ENCODE measurements around the gene PACS2.

The PACS2 gene

DNA sequence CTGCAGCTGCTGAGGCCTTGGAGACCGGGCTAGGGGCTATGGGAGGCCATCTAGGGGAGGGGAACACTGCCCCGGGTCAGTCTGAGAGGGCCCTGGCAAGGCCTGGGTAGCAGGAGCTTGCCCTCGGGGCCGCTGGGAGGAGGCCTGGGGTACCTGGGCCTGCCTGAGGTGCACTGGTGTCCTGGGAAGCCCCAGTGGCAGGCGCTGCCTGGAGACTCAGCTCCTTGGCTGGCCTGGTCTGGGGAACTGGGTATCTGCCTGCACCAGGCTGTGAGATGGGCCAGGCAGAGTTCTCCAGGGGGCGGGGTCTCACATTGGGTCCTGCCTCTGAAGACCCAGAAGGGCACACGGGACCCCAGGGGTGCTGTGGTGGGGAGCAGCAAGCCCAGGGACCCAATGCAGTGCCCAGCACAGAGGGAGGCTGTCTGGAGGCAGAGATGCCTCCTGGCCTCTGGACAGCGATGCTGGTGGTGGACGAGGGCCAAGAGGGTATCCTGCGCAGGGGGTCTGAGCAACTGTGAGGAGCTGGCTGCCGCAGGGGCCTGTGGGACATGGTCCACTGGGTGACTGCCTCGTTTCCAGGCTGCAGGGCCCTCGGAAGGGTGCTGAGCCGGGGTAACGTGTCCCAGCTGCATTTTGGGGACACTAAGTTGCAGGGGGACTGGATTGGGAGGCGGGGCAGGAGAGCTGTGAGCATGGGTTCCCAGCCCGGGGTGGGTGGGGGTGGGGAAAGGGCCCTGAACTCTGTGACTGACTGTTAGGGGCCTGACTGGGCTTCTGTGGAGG is 97.6 kb downstream of the PACS2 start:
- no peaks in the 10 kb centered on the region for H3K9me3 ChIP-seq (replicated peaks; ENCODE audit: low read length)
- H3K4me3 ChIP-seq (ENCODE audit: low read length), result no peak overlapping the region
- no peak overlapping the region for H3K9ac ChIP-seq (ENCODE audit: low read depth, low read length)
- H3K27me3 ChIP-seq (ENCODE audit: control insufficient read depth, insufficient read depth, low read length), result no peaks in the 10 kb centered on the region
- peak overlapping the region; percentile 80 for H3K4me2 ChIP-seq (ENCODE audit: low read length)
- H3K36me3 ChIP-seq (ENCODE audit: insufficient read depth, low read length), result no peaks in the 10 kb centered on the region
- H3K4me1 ChIP-seq (ENCODE audit: control insufficient read depth, insufficient read depth, low read length), result peaks cover 14% of the 10 kb centered on the region

DNA sequence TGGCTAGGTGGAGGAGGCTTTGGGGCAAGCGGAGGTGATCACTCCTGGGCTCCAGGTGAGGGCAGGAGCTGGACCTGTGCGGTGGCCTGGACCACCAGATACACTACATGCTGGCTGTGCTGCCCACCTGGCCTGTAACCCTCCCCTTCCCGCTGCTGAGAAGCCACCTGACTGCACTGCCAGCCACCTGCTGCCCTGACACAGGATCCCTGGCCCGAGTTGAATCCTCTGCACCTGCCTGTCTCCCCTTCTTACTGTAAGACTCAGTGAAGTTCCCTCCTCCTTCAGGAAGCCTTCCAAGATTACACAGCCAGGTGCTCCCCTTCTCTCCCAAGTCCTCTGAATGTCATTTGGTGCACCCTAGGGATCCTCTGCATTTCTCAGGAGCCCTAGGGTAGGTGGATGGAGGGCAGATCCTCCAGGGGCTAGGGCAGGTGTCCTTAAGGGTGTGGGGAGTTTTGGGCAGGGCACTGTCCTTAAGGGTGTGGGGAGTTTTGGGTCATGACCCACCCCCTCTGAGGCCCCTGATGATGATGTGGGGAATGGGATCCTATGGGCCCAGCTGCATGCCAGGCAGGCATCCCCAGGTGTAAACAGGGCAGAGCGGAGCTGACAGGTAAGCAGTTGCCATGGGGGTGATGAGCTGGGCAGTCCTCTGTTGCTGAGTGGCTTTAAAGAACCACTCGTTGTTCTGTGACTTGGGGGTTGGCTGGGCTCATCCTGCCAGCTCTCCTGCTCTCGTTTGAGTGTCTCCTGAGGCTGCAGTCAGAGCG is 98.4 kb downstream of the PACS2 start:
- Histone ChIP-seq H3K4me3 (ENCODE audit: low read length) (no peak overlapping the region), H3K4me1 (ENCODE audit: control insufficient read depth, insufficient read depth, low read length) (peaks cover 14% of the 10 kb centered on the region), H3K4me2 (ENCODE audit: low read length) (no peak overlapping the region), H3K9me3 (replicated peaks; ENCODE audit: low read length) (no peaks in the 10 kb centered on the region), H3K9ac (ENCODE audit: low read depth, low read length) (no peak overlapping the region), H3K27me3 (ENCODE audit: control insufficient read depth, insufficient read depth, low read length) (no peaks in the 10 kb centered on the region), H3K36me3 (ENCODE audit: insufficient read depth, low read length) (no peaks in the 10 kb centered on the region)

DNA sequence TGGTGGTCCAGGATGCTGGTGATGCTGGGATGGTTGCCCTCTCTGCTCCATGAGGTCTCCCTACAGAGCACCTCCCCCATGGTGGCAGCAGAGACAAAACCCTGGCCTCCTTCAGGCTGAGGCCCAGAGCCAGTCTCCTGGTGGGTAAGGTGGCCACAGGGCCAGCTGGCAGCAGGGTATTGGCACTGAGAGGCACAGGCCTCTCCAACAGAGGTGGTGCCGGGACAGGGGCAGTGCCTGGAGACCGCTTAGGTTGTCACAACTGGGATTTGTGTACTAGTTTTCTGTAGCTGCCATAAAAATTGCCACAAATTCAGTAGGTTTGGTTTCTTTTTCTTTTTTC is 99.0 kb downstream of the PACS2 start:
- no peaks in the 10 kb centered on the region for H3K27me3 ChIP-seq (ENCODE audit: control insufficient read depth, insufficient read depth, low read length)

DNA sequence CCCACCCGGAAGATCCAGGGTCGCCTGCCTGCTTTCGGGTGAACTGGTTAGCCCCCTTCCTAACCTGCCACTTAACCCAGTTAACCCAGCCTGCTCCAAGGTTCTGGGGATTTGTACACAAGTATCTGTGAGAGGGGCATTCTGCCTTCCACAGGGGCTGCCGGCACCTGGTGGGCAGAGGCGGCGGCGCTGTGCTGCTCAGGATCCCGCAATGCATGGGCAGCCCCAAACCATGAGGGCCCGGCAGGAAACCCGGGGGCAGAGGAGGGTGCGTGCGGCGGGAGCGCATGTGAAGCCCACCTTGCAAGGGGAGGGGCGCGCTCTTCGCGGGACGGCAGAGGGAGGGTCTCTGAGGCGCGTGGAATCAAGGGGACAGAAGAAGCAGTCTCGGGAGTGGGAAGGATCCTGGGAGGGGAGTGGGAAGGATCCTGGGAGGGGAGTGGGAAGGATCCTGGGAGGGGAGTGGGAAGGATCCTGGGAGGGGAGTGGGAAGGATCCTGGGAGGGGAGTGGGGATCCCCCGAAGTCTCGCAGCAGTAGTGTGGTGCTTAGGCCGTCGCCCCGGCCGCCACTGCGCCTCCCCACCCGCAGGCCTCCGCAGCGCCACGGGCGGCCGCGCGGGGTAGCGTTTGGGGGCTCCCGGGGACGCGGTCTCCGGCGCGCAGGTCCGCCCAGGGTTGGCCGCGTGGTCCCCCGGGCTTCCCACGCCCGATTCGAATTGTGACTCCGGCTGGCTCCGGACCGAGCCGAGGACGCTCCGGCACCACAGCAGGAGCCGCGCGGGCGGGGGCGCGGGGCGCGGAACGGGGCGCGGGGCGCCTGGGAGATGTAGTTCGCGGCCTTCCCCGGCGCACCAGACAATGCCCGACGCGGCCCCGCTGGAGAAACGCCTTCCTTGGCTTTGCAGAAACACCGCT is 100.2 kb downstream of the PACS2 start:
- Histone ChIP-seq H3K9me3 (replicated peaks; ENCODE audit: low read length) (no peaks in the 10 kb centered on the region), H3K4me3 (ENCODE audit: low read length) (peak overlapping the region; percentile 71), H3K36me3 (ENCODE audit: insufficient read depth, low read length) (no peaks in the 10 kb centered on the region), H3K4me1 (ENCODE audit: control insufficient read depth, insufficient read depth, low read length) (peaks cover 25% of the 10 kb centered on the region), H3K4me2 (ENCODE audit: low read length) (peak overlapping the region; percentile 86), H3K9ac (ENCODE audit: low read depth, low read length) (peak overlapping the region; percentile 69), H3K27me3 (ENCODE audit: control insufficient read depth, insufficient read depth, low read length) (no peaks in the 10 kb centered on the region)

More for the DNA sequence above, 99.0 kb downstream of the PACS2 start:
- Histone ChIP-seq H3K36me3 (ENCODE audit: insufficient read depth, low read length) (no peaks in the 10 kb centered on the region), H3K4me2 (ENCODE audit: low read length) (no peak overlapping the region), H3K9me3 (replicated peaks; ENCODE audit: low read length) (no peaks in the 10 kb centered on the region), H3K4me1 (ENCODE audit: control insufficient read depth, insufficient read depth, low read length) (peaks cover 15% of the 10 kb centered on the region), H3K4me3 (ENCODE audit: low read length) (no peak overlapping the region), H3K9ac (ENCODE audit: low read depth, low read length) (no peak overlapping the region)

DNA sequence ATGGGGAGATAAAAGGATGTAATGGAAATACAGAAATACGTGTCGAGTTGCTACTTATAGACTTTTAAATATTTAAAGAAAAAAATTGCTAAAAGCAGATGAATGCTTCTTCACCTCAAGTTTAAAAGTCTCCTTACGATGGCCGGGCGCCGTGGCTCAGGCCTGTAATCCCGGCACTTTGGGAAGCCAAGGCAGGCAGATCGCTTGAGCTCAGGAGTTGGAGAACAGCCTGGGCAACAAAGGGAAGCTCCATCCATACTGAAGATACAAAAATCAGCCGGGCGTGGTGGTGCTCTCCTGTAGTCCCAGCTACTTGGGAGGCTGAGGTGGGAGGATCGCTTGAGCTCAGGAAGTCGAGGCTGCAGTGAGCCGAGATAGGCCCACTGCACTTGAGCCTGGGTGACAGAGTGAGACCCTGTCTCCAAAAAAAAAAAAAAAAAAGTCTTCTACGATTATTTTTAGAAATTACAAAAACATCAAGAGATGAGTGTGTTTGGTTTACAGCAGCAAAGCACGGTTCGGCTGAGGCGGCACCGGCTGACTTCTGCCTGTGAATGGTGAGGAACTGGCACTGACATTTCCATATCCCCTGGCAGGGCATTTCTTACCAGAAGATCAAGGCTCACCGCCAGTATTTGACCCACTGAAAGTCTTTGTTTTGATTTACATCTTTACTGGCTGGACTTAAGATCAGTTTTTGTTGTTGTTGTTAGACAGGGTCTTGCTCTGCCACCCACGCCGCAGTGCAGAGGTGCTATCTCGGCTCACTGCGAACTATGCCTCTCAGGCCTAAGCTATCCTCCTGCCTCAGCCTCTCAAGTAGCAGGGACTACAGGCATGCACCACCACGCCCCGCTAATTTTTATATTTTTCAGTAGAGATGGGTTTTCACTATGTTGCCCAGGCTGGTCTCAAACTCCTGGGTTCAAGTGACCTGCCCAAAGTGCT is 101.2 kb downstream of the PACS2 start:
- peak overlapping the region; percentile 69 for H3K9ac ChIP-seq (ENCODE audit: low read depth, low read length)
- no peaks in the 10 kb centered on the region for H3K36me3 ChIP-seq (ENCODE audit: insufficient read depth, low read length)
- no peaks in the 10 kb centered on the region for H3K9me3 ChIP-seq (replicated peaks; ENCODE audit: low read length)
- peaks cover 24% of the 10 kb centered on the region for H3K4me1 ChIP-seq (ENCODE audit: control insufficient read depth, insufficient read depth, low read length)
- H3K4me2 ChIP-seq (ENCODE audit: low read length), result peak overlapping the region; percentile 86
- H3K4me3 ChIP-seq (ENCODE audit: low read length), result peak overlapping the region; percentile 71
- no peaks in the 10 kb centered on the region for H3K27me3 ChIP-seq (ENCODE audit: control insufficient read depth, insufficient read depth, low read length)

DNA sequence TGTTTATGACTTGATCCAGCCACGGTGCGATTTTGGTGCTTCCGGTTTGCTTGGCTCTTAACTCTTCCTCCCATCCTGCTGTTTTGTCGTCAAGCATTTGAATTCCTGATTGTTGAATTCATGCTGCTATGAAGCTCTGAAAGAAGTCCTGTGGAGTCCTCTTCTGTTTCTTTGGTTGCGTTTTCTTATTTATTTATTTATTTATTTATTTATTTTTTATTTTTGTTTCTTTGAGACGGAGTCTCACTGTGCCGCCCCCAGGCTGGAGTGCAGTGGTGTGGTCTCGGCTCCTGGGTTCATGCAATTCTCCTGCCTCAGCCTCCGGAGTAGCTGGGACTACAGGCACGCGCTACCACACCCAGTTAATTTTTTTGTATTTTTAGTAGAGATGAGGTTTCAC is 102.1 kb downstream of the PACS2 start:
- Histone ChIP-seq H3K9ac (ENCODE audit: low read depth, low read length) (no peak overlapping the region), H3K4me1 (ENCODE audit: control insufficient read depth, insufficient read depth, low read length) (peaks cover 29% of the 10 kb centered on the region), H3K4me3 (ENCODE audit: low read length) (no peak overlapping the region), H3K4me2 (ENCODE audit: low read length) (no peak overlapping the region), H3K9me3 (replicated peaks; ENCODE audit: low read length) (no peaks in the 10 kb centered on the region), H3K36me3 (ENCODE audit: insufficient read depth, low read length) (no peaks in the 10 kb centered on the region), H3K27me3 (ENCODE audit: control insufficient read depth, insufficient read depth, low read length) (no peaks in the 10 kb centered on the region)

DNA sequence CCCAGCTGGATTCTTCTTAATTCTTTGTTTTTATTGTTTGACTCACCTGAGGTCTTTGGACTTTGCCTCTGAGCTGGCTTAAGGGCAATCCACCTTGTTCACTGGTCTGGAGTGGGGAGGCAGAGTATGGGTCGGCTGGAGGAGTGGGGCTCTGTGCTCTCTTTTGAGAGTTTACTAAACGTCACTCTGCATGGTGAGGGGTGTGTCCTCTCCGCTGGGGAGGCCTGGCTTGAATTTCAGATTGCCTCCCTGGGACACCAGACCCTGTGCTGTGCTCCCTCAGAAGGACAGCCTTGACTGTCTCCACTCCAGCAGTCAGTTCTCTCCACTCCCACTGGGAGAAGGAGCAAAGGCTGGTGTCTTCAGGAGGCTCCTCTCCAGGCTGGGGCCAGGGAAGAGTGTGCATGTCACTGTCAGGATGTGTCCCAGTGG is 103.2 kb downstream of the PACS2 start:
- H3K36me3 ChIP-seq (ENCODE audit: insufficient read depth, low read length), result no peaks in the 10 kb centered on the region
- H3K4me3 ChIP-seq (ENCODE audit: low read length), result no peak overlapping the region
- H3K4me2 ChIP-seq (ENCODE audit: low read length), result no peak overlapping the region
- H3K9ac ChIP-seq (ENCODE audit: low read depth, low read length), result no peak overlapping the region
- H3K27me3 ChIP-seq (ENCODE audit: control insufficient read depth, insufficient read depth, low read length), result no peaks in the 10 kb centered on the region
- no peaks in the 10 kb centered on the region for H3K9me3 ChIP-seq (replicated peaks; ENCODE audit: low read length)
- peaks cover 34% of the 10 kb centered on the region for H3K4me1 ChIP-seq (ENCODE audit: control insufficient read depth, insufficient read depth, low read length)

DNA sequence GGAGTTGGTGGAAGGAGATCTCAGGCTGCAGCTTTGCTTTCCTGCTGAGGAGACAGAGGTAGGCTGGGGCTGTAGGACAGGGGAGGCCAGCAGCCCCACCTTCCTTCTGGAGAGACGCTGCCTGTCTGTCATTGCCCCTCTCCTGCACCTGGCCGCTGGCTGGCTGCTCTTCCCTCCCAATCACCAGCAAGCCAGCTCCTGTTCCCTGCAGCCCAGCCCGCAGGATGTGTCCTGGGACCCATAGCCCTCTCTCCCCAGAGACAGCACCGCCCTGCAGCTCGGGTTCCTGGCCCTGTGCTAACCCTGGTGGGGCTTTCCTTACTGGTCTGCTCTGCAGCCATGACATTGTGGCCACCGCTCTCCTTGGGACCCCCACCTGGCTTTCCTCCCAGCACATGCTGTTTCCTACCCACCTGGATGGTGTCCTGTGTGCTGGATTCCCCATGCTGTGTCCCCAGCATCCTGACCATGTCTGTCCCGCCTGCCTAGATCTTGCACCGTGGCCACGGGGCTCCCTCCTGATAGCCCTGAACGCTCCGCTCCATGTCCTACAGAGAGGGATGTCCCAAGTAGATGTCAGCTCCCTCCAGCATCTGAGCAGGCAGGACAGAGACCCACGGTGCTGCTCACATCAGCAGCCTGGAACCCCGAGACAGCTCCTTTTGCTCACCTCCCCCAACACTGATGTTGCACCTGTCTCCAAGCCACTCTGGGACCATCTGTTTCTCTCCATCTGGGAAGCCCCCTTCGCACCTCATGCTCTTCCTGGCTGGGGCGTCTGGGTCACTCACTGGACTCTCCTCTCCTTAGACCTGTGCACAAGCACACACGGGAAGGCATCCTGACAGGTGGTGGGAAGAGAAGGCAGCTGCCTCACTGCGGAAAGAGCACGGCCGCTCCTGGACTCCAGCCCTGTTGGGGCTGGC is 104.0 kb downstream of the PACS2 start:
- peak overlapping the region; percentile 86 for H3K4me3 ChIP-seq (ENCODE audit: low read length)
- H3K9ac ChIP-seq (ENCODE audit: low read depth, low read length), result peak overlapping the region; percentile 90
- peaks cover 36% of the 10 kb centered on the region for H3K4me1 ChIP-seq (ENCODE audit: control insufficient read depth, insufficient read depth, low read length)

DNA sequence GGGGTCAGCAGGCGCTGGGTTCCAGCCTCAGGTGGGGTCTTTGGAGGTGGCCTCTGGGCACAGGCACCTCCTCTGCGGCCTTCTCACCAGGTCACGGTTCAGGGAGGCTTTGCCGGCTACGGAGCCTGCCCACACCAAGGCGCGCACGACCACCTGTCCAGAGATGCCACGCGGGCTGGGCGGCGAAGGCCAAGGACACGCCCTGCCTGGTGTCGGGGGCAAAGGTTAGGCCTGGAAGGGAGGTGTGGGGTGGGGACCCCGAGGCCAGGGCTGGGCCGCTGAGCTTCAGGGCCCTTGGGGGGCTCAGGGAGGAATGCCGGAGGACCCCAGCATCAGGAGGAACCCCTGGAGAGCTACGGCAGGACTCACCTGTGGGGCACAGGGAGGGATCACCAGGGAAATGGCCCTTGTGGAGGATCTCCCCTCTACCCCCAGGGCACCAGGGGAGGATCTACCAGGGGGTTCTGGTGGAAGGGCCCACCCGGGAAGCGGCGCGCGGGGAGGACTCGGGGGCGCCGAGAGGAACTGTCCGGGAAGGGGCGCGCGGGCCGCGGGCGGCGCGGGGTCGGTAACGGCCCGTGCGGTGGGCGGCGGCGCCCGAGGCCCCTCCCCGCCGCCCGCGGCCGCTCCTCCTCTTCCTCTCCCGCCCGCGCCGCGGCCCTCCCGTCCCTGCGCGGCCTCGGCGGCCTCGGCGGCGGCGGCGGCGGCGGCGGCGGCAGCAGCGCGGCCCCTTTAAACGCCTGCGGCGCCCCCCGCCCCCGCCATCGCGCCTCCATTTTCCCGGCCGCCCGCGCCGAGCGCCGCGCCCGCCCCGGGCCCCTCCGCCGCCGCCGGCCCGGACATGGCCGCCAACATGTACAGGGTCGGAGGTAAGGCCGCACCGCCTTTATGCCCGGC is 104.9 kb downstream of the PACS2 start, which contains the start of gene MTA1:
Gene MTA1 (plus strand): TSS at position 633 of the 897 bp plus-strand sequence. CDS start 209 bp downstream, at position 842.
- Histone ChIP-seq H3K36me3 (ENCODE audit: insufficient read depth, low read length) (no peaks in the 10 kb centered on the region), H3K4me2 (ENCODE audit: low read length) (peak within 1 kb of the TSS; percentile 99), H3K9ac (ENCODE audit: low read depth, low read length) (peak within 1 kb of the TSS; percentile 92), H3K27me3 (ENCODE audit: control insufficient read depth, insufficient read depth, low read length) (no peaks in the 10 kb centered on the region), H3K4me3 (ENCODE audit: low read length) (peak within 1 kb of the TSS; percentile 95), H3K4me1 (ENCODE audit: control insufficient read depth, insufficient read depth, low read length) (peaks cover 34% of the 10 kb centered on the region), H3K9me3 (replicated peaks; ENCODE audit: low read length) (no peaks in the 10 kb centered on the region)

More for the DNA sequence above, 104.0 kb downstream of the PACS2 start:
- Histone ChIP-seq H3K27me3 (ENCODE audit: control insufficient read depth, insufficient read depth, low read length) (no peaks in the 10 kb centered on the region), H3K9me3 (replicated peaks; ENCODE audit: low read length) (no peaks in the 10 kb centered on the region), H3K4me2 (ENCODE audit: low read length) (peak overlapping the region; percentile 98), H3K36me3 (ENCODE audit: insufficient read depth, low read length) (no peaks in the 10 kb centered on the region)
